H1 (cell line): ENCODE results near the gene LNPEP. TPM values are rescaled to one million over a fixed set of nuclear protein-coding genes. Genes with fewer than 3 reads are reported as not detected.

Experiments used
- CTCF ChIA-PET: fragments of 300-600 bp; sonication (Branson Sonifier 250); formaldehyde crosslinking; loops from one replicate; lab custom pipeline; 2021; ENCODE audit not compliant: partially characterized antibody; lab: Charles Lee
- POLR2A ChIA-PET: fragments of 300-600 bp; sonication (Branson Sonifier 250); formaldehyde crosslinking; loops from one replicate; lab custom pipeline; 2021; ENCODE audit warnings: inconsistent platforms; ENCODE audit not compliant: partially characterized antibody; lab: Charles Lee
- DNase-seq, 2 experiments: peaks; one replicate each; pipeline versions ENCODE4 v3.0.0 to v3.0.0-alpha.2; 2010 to 2022; ENCODE audit warnings: low spot score in 2 of 2, low read depth in 1 of 2, mixed read lengths in 1 of 2
- FAIRE-seq: peaks from 2 replicates; lab custom pipeline; 2011; peaks lifted over from hg19 to GRCh38; lab: Jason Lieb, UNC
- H2AFZ ChIP-seq: 2 replicates; pipeline ENCODE4 v1.8.1; 2012; ENCODE audit warnings: low read length, inconsistent platforms
- H2AK5ac ChIP-seq: 2 replicates; pipeline ENCODE4 v1.6.1; 2013; ENCODE audit warnings: low read depth, low read length
- H2BK120ac ChIP-seq: replicated peaks from 2 replicates; pipeline ENCODE3; 2013; ENCODE audit warnings: low read depth, low read length, inconsistent platforms
- H2BK12ac ChIP-seq: 2 replicates; pipeline ENCODE4 v1.6.1; 2013; ENCODE audit warnings: low read depth, low read length
- H2BK15ac ChIP-seq: 2 replicates; pipeline ENCODE4 v1.6.1; 2013; ENCODE audit warnings: low read length
- H2BK20ac ChIP-seq: 2 replicates; pipeline ENCODE4 v1.6.1; 2013; ENCODE audit warnings: low read length
- H2BK5ac ChIP-seq: 2 replicates; pipeline ENCODE4 v1.6.1; 2013; ENCODE audit warnings: low read depth, low read length
- H3K14ac ChIP-seq: 2 replicates; pipeline ENCODE4 v1.6.1; 2013; ENCODE audit warnings: inconsistent platforms; ENCODE audit not compliant: insufficient read length
- H3K18ac ChIP-seq: 2 replicates; pipeline ENCODE4 v1.6.1; 2013; ENCODE audit warnings: low read length; ENCODE audit errors: extremely low read depth
- H3K23ac ChIP-seq: 2 replicates; pipeline ENCODE4 v1.6.1; 2013; ENCODE audit warnings: inconsistent platforms; ENCODE audit not compliant: insufficient read length
- H3K23me2 ChIP-seq: 2 replicates; pipeline ENCODE4 v1.6.1; 2013; ENCODE audit warnings: low read depth, low read length
- H3K27ac ChIP-seq: 2 replicates; pipeline ENCODE4 v1.6.1; 2011; ENCODE audit warnings: low read depth, low read length, inconsistent platforms
- H3K27me3 ChIP-seq, 4 experiments: replicated peaks in 1 of 4; 1 replicate in 1 of 4; 2 replicates in 3 of 4; pipeline versions ENCODE4 v1.6.1 to v1.8.1; 2011 to 2013; ENCODE audit warnings: low read length in 3 of 4, mild to moderate bottlenecking in 3 of 4, inconsistent platforms in 2 of 4, mixed read lengths in 2 of 4, moderate library complexity in 1 of 4; ENCODE audit not compliant: control insufficient read depth in 3 of 4, insufficient read depth in 3 of 4; ENCODE audit errors: extremely low read depth in 1 of 4
- H3K36me3 ChIP-seq, 4 experiments: 2 replicates each; pipeline versions ENCODE4 v1.6.1 to v1.8.1; 2011 to 2013; ENCODE audit warnings: mild to moderate bottlenecking in 4 of 4, low read length in 3 of 4, moderate library complexity in 2 of 4, control low read depth in 1 of 4, inconsistent platforms in 1 of 4; ENCODE audit not compliant: insufficient read depth in 4 of 4, control insufficient read depth in 2 of 4
- H3K4ac ChIP-seq: replicated peaks from 2 replicates; pipeline ENCODE3; 2013; ENCODE audit warnings: low read length, low read depth, mixed read lengths, inconsistent platforms; ENCODE audit not compliant: insufficient read length
- H3K4me1 ChIP-seq, 4 experiments: replicated peaks in 1 of 4; 1 replicate in 1 of 4; 2 replicates in 3 of 4; pipeline versions ENCODE4 v1.6.1 to v1.8.1; 2011 to 2013; ENCODE audit warnings: low read length in 3 of 4, inconsistent platforms in 2 of 4, mixed read lengths in 1 of 4; ENCODE audit not compliant: insufficient read depth in 4 of 4, control insufficient read depth in 3 of 4
- H3K4me2 ChIP-seq, 2 experiments: 2 replicates each; pipeline versions ENCODE4 v1.6.1 to v1.8.1; 2011 to 2013; ENCODE audit warnings: low read depth in 2 of 2, low read length in 2 of 2, control low read depth in 1 of 2, inconsistent platforms in 1 of 2, mild to moderate bottlenecking in 1 of 2; ENCODE audit not compliant: insufficient read depth in 1 of 2
- H3K4me3 ChIP-seq, 4 experiments: fragments of 200-600, 300-600 bp in 1 of 4; sonication (generic), shearing (Covaris generic), sonication (Bioruptor Twin) in 1 of 4; 2 replicates each; pipeline versions ENCODE4 v1.5.1 to v1.8.1; 2011 to 2016; ENCODE audit warnings: low read length in 4 of 4, low read depth in 3 of 4, control low read depth in 2 of 4, inconsistent platforms in 2 of 4, mild to moderate bottlenecking in 2 of 4, mixed read lengths in 1 of 4, moderate library complexity in 1 of 4; ENCODE audit not compliant: insufficient read depth in 2 of 4; ENCODE audit errors: extremely low read depth in 1 of 4
- H3K56ac ChIP-seq: replicated peaks from 2 replicates; pipeline ENCODE3; 2013; ENCODE audit warnings: low read depth, mild to moderate bottlenecking, mixed read lengths, low read length, inconsistent platforms; ENCODE audit not compliant: insufficient read length
- H3K79me1 ChIP-seq: 2 replicates; pipeline ENCODE4 v1.6.1; 2013; ENCODE audit warnings: low read depth, low read length, control low read depth
- H3K79me2 ChIP-seq, 2 experiments: 2 replicates each; pipeline versions ENCODE4 v1.6.1 to v1.8.1; 2012 to 2013; ENCODE audit warnings: low read length in 2 of 2, mild to moderate bottlenecking in 2 of 2, inconsistent platforms in 1 of 2; ENCODE audit not compliant: insufficient read depth in 2 of 2, control insufficient read depth in 1 of 2
- H3K9ac ChIP-seq, 4 experiments: replicated peaks in 1 of 4; 1 replicate in 1 of 4; 2 replicates in 3 of 4; pipeline versions ENCODE4 v1.6.1 to v1.8.1; 2011 to 2013; ENCODE audit warnings: low read depth in 3 of 4, low read length in 3 of 4, control low read depth in 2 of 4, mild to moderate bottlenecking in 2 of 4, moderate library complexity in 2 of 4, inconsistent platforms in 1 of 4; ENCODE audit errors: extremely low read depth in 1 of 4
- H3K9me3 ChIP-seq, 2 experiments: 2 replicates each; pipeline versions ENCODE4 v1.6.1 to v1.8.1; 2012 to 2013; ENCODE audit warnings: mild to moderate bottlenecking in 2 of 2, moderate library complexity in 2 of 2, control low read depth in 1 of 2, inconsistent platforms in 1 of 2, low read depth in 1 of 2, low read length in 1 of 2, mixed read lengths in 1 of 2; ENCODE audit not compliant: insufficient read depth in 2 of 2
- H4K20me1 ChIP-seq, 2 experiments: replicated peaks in 1 of 2; 2 replicates each; pipeline versions ENCODE3 to v1.8.1; 2011 to 2013; ENCODE audit warnings: inconsistent platforms in 2 of 2, low read length in 2 of 2, mild to moderate bottlenecking in 1 of 2; ENCODE audit not compliant: insufficient read depth in 2 of 2, control insufficient read depth in 1 of 2
- H4K5ac ChIP-seq: 2 replicates; pipeline ENCODE4 v1.6.1; 2013; ENCODE audit warnings: low read length, low read depth, mixed read lengths, inconsistent platforms; ENCODE audit not compliant: insufficient read length
- H4K8ac ChIP-seq: 2 replicates; pipeline ENCODE4 v1.8.0; 2013; ENCODE audit warnings: mild to moderate bottlenecking, moderate library complexity, low read length, inconsistent platforms; ENCODE audit not compliant: insufficient read depth; ENCODE audit errors: extremely low read depth
- H4K91ac ChIP-seq: replicated peaks from 2 replicates; pipeline ENCODE3; 2013; ENCODE audit warnings: low read length, mixed read lengths, inconsistent platforms; ENCODE audit not compliant: insufficient read length
- ASH2L ChIP-seq: fragments of 200-600, 300-600 bp; sonication (generic); IDR thresholded peaks from one replicate; pipeline ENCODE4 v1.7.1; 2017; ENCODE audit warnings: low read length
- ATF3 ChIP-seq: IDR thresholded peaks from 2 replicates; pipeline ENCODE4 v1.6.1; 2011; ENCODE audit warnings: low read depth, mild to moderate bottlenecking, low read length; ENCODE audit not compliant: insufficient read depth
- CHD2 ChIP-seq: IDR thresholded peaks from 2 replicates; pipeline ENCODE4 v1.6.1; 2012; ENCODE audit warnings: low read length, improper control_type of control experiment
- CREB1 ChIP-seq: IDR thresholded peaks from 2 replicates; pipeline ENCODE4 v1.6.1; 2012; ENCODE audit warnings: inconsistent platforms
- GABPA ChIP-seq: IDR thresholded peaks from 2 replicates; pipeline ENCODE4 v1.6.1; 2011; ENCODE audit warnings: mild to moderate bottlenecking, low read length, moderate library complexity, borderline replicate concordance; ENCODE audit not compliant: insufficient read depth
- JUN ChIP-seq: IDR thresholded peaks from 2 replicates; pipeline ENCODE4 v1.6.1; 2011; ENCODE audit warnings: low read depth, mild to moderate bottlenecking, improper control_type of control experiment, low read length
- JUND ChIP-seq: IDR thresholded peaks from 2 replicates; pipeline ENCODE4 v1.6.1; 2011; ENCODE audit warnings: mild to moderate bottlenecking, improper control_type of control experiment, low read length
- POU5F1 ChIP-seq: IDR thresholded peaks from 2 replicates; pipeline ENCODE4 v1.6.1; 2011; ENCODE audit warnings: low read depth, mild to moderate bottlenecking, low read length, moderate library complexity
- RAD21 ChIP-seq, 2 experiments: IDR thresholded peaks in 1 of 2; conservative IDR thresholded peaks in 1 of 2; 2 replicates each; pipeline ENCODE4 v1.6.1; 2011; ENCODE audit warnings: low read depth in 2 of 2, low read length in 2 of 2, improper control_type of control experiment in 1 of 2, inconsistent platforms in 1 of 2, mild to moderate bottlenecking in 1 of 2, moderate library complexity in 1 of 2
- SIX5 ChIP-seq: IDR thresholded peaks from 2 replicates; pipeline ENCODE4 v1.6.1; 2011; ENCODE audit warnings: mild to moderate bottlenecking, low read depth, low read length
- SP4 ChIP-seq: IDR thresholded peaks from 2 replicates; pipeline ENCODE4 v1.6.1; 2012; ENCODE audit warnings: low read length, inconsistent platforms
- TAF1 ChIP-seq: IDR thresholded peaks from 2 replicates; pipeline ENCODE4 v1.6.1; 2011; ENCODE audit warnings: mild to moderate bottlenecking, low read depth, low read length
- TCF12 ChIP-seq: IDR thresholded peaks from 2 replicates; pipeline ENCODE4 v1.6.1; 2011; ENCODE audit warnings: low read depth, mild to moderate bottlenecking, low read length
- ZNF274 ChIP-seq: IDR thresholded peaks from 2 replicates; pipeline ENCODE4 v1.7.0; 2012; ENCODE audit warnings: low read length, borderline replicate concordance; ENCODE audit errors: extremely low read depth
- WGBS, 2 experiments: shearing (Covaris generic) in 1 of 2; methylation state at CpG; one replicate each; pipeline versions ENCODE4 v1.1.6 to v1.1.7; 2013 to 2015; ENCODE audit warnings: low lambda C conversion rate in 2 of 2, mixed read lengths in 2 of 2, inconsistent platforms in 1 of 2, low coverage in 1 of 2, missing lambda C conversion rate in 1 of 2; ENCODE audit not compliant: insufficient replicate concordance in 2 of 2, insufficient coverage in 1 of 2, insufficient read length in 1 of 2; ENCODE audit errors: extremely low coverage in 1 of 2, missing lambda C conversion rate in 1 of 2; 5-methylcytosine and 5-hydroxymethylcytosine counted together
- polyA plus RNA-seq, 7 experiments: library from polyadenylated mRNA; depleted of rRNA in 3 of 7; stranded (reverse) in 5 of 7; unstranded in 2 of 7; fragments of >200 nt in 5 of 7; fragments of 200-250 nt in 2 of 7; gene quantifications; 1 replicate in 5 of 7; 2 replicates in 1 of 7; 4 replicates in 1 of 7; pipeline versions ENCODE4 v1.2.1 to v1.2.3, GENCODE V29; 2011 to 2013; ENCODE audit warnings: missing spikeins in 2 of 7, mixed read lengths in 2 of 7
- total RNA-seq: library from RNA; stranded (reverse); fragmentation: NEBNext Ultra II Directional; extraction: Animal tissue kit (Norgen Biotek cat#: 25700); gene quantifications from 2 replicates; pipeline ENCODE4 v1.2.1, GENCODE V29; 2021

Gene LNPEP
- total and polyA plus RNA-seq, 2 of the 8 experiments (the other 6 are each of a cell fraction or from before 2014, with no cell fraction given) = 1.8 to 4.5 TPM

DNA sequence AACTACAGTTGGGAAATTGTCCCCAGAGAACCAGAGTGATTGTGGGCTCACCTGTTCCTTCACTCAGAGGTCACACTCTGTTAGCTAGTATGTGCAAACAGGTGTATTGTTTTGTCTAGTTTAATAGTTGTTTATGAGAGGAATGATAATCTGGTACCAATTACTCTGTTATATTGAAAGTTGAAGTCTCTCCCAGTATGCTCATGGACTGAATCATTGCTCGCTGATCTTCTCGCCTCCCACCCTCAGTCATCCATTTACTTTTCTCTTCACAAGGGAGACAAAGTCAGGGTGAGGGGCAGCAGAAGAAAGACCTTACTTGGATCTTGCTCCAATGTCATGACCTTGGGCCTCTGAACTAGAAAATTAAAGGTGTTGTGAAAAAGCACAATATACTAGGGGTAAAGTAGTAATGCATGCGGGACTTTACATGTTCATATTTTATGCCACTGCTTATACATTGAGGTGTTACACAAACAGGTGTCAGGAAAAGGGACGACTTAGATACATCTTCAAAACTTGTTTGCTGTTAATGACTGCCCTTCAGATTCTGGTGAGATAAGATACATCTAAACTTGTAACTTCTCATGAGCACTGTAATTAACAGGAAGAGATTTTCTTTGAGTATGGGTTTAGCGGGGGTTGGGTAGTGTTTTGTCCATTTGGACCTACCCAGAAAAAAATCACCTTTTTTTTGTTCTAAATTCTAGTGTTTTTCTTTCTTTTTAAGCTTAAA lies 36.9 kb downstream of the LNPEP start:
- Histone ChIP-seq H3K4me3 (no peak overlapping the region), H3K56ac (no peak overlapping the region), H2BK15ac (no peak overlapping the region), H2BK12ac (no peak overlapping the region), H3K4me2 (no peak overlapping the region), H3K27me3 (no peaks in the 10 kb centered on the region), H2AFZ (no peak overlapping the region), H3K18ac (no peak overlapping the region), H2BK5ac (no peak overlapping the region), H4K91ac (no peak overlapping the region), H3K23ac (no peak overlapping the region), H2BK20ac (no peak overlapping the region), H3K79me2 (no peaks in the 10 kb centered on the region), H3K27ac (no peak overlapping the region), H3K14ac (no peak overlapping the region), H4K5ac (no peak overlapping the region), H3K23me2 (no peaks in the 10 kb centered on the region), H3K79me1 (no peaks in the 10 kb centered on the region), H3K4ac (no peak overlapping the region), H4K8ac (no peak overlapping the region), H2AK5ac (no peak overlapping the region), H3K4me1 (peaks cover 0 to 3% (median 1%) of the 10 kb centered on the region in 4 experiments; a peak in 1 of 7 replicates), H3K36me3 (no peaks in the 10 kb centered on the region), H3K9me3 (no peaks in the 10 kb centered on the region), H4K20me1 (no peaks in the 10 kb centered on the region), H3K9ac (no peak overlapping the region), H2BK120ac (no peak overlapping the region)
- FAIRE-seq (no peak), DNase-seq (no peak)
- CTCF ChIA-PET = interaction anchor here (0.8 to 0.9 kb wide), 2 partner anchors 25 to 104 kb away, joined by 3 read pairs; no protein-coding TSS in a partner anchor
- POLR2A ChIA-PET = no interaction called here
- 91% methylated on average over 5 of the region's 5 CpGs; no CpG with 5 or more reads in 1 of the 2 experiments for WGBS, 2 experiments
- TF ChIP-seq JUND (no peak), ZNF274 (no peak), GABPA (no peak), POU5F1 (no peak), TAF1 (no peak), SIX5 (no peak), SP4 (no peak), CHD2 (no peak), RAD21 (IDR thresholded peaks at IDR 0.05 in 1 of 2, conservative IDR thresholded peaks at IDR 0.05 in 1 of 2; ENCODE audit: low read depth in 2 of 2, low read length in 2 of 2) (no peak), ASH2L (no peak), JUN (no peak), TCF12 (no peak), CREB1 (no peak), ATF3 (no peak)
